Esophagus squamous epithelium (tissue), 4 donors: ENCODE results near the gene SPOCD1.

ENCODE experiments used
- POLR2A ChIP-seq, 4 donors: fragments of 450-650 bp; IDR thresholded peaks; one replicate each; pipeline ENCODE4 v1.6.1; 2017; ENCODE audit warnings: antibody characterized with exemption in 4 of 4, mild to moderate bottlenecking in 4 of 4, moderate library complexity in 3 of 4
- TF ChIP-seq, protein P1 (sequence below), 6 experiments: fragments of 450-650 bp in 4 of 6; fragments of 200-600 bp in 2 of 6; sonication (generic) in 2 of 6; IDR thresholded peaks; one replicate each; pipeline ENCODE4 v1.5.1; 2016 to 2019; ENCODE audit warnings: antibody characterized with exemption in 6 of 6, mild to moderate bottlenecking in 4 of 6, moderate library complexity in 4 of 6

- TF ChIP-seq POLR2A (IDR thresholded peaks at IDR 0.05) = no peak
- TF ChIP-seq, protein P1, sequence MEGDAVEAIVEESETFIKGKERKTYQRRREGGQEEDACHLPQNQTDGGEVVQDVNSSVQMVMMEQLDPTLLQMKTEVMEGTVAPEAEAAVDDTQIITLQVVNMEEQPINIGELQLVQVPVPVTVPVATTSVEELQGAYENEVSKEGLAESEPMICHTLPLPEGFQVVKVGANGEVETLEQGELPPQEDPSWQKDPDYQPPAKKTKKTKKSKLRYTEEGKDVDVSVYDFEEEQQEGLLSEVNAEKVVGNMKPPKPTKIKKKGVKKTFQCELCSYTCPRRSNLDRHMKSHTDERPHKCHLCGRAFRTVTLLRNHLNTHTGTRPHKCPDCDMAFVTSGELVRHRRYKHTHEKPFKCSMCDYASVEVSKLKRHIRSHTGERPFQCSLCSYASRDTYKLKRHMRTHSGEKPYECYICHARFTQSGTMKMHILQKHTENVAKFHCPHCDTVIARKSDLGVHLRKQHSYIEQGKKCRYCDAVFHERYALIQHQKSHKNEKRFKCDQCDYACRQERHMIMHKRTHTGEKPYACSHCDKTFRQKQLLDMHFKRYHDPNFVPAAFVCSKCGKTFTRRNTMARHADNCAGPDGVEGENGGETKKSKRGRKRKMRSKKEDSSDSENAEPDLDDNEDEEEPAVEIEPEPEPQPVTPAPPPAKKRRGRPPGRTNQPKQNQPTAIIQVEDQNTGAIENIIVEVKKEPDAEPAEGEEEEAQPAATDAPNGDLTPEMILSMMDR (IDR thresholded peaks at IDR 0.05) = no peak
Observed at GRCh38 chr1:31792116-31792515, 23.7 kb downstream of the SPOCD1 start.
